Activated CD4-positive, CD25-positive, alpha-beta regulatory T cell treated with anti-CD3 and anti-CD28 coated beads, Interleukin-2, amount 50 U/mL, for 72 hours (primary cell): ENCODE measurements around the gene PAN2.
A peak's percentile ranks its signal among the peaks of the same experiment; 100 is the strongest.
"Not testable (repeated sequence)": the region's sequence is repeated elsewhere in the genome, so short reads cannot be mapped to it uniquely, and the experiment has no call there.

Experiments used
- DNase-seq: peaks from one replicate; pipeline ENCODE4 v3.0.0; 2021

The PAN2 gene

GRCh38 chr12:56333679-56334489 is at the start of gene PAN2:
Gene PAN2 (minus strand): TSS chr12:56334000. CDS start chr12:56333094, 906 bp downstream.
- DNase-seq, result peak; percentile 87

- DNase-seq, result no peak
These were observed 48.8 kb upstream of the PAN2 start for GRCh38 chr12:56382611-56383010.

GRCh38 chr12:56377989-56378316 is 44.2 kb upstream of the PAN2 start:
- DNase-seq, result no peak

GRCh38 chr12:56377310-56377988 is 43.6 kb upstream of the PAN2 start:
- no peak for DNase-seq

GRCh38 chr12:56375598-56376434 is 42.0 kb upstream of the PAN2 start:
- no peak for DNase-seq

DNA sequence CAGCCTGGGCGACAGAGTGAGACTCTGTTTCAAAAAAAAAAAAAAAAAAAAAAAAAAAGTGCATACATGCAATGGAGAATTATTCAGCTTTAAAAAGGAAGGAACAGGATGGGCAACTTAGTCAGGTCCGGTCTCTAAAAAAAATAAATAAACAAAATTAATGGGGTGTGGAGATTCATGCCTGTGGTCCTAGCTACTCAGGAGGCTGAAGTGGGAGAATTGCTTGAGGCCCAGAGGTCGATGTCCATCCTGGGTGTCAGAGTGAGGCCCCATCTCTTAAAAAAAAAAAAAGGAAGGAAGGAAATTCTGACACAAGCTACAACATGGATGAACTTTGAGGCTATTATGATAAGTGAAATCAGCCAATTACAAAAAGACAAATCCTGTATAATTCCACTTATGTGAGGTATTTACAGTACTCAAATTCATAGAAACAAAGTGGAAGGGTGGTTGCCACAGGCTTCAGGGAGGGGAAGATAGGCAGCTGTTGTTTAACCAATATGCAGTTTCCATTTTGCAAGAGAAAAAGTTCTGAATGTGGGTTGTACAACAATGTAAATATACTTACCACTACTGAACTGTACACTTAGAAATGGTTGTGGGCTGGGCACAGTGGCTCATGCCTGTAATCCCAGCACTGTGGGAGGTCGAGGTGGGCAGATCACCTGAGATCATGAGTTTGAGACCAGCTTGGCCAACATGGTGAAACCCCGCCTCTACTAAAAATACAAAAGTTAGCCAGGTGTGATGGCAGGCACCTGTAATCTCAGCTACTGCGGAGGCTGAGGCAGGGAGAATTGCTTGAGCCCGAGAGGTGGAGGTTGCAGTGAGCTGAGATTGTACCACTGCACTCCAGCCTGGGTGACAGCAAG is 41.2 kb upstream of the PAN2 start:
- DNase-seq, result no peak

DNA sequence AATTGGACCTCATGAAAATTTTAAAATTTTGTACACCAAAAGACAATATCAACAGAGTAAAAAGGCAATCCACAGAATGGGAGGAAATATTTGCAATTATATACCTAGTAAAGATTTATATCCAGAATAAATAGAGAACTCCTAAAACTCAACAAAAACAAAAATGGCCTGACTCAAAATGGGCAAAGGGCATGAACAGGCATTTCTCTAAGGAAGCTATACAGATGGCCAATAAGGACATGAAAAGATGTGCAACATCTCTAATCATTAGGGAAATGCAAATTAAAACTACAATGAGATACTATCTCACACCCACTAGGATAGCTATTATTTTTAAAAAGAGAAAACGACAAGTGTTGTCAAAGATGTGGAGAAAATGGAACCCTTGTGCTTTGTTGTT is 39.7 kb upstream of the PAN2 start:
- no peak for DNase-seq

- no peak for DNase-seq
These were observed 33.1 kb upstream of the PAN2 start for GRCh38 chr12:56366948-56367347.

GRCh38 chr12:56362130-56363059 is 28.6 kb upstream of the PAN2 start, which contains the start of gene APOF:
Gene APOF (minus strand): TSS chr12:56362857. CDS start chr12:56362745, 112 bp downstream.
- no peak for DNase-seq

DNA sequence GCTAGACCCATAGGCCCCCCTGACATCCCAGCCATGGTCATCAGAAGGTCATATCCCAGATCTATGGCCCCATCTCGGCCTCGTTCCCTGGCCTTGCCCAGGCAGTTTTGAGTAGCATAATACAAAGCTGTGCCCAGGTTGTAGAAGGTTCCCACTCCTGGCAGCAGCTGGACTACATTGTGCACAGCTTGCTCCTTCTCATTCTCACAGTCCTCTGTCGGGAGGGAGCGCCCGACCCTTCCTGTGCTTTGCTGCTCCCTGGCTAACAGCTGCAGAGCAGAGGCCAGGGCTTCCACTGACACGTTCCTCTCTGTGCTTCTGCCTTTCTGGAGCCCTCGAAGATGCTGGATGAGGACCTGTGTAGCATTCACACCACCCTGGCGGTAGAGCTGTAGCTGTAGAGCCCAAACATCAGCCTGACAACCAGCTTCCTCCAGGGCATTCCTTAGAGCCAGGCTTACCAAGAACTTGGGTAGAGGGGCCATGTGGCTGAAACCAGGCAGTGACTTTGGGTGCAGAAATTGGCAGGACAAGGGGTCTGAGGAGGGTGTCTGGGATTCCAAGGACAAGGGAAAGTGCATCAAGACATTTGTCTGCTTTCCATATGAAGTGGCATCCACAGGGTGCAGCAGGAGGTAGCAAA is 27.8 kb upstream of the PAN2 start:
- no peak for DNase-seq

DNA sequence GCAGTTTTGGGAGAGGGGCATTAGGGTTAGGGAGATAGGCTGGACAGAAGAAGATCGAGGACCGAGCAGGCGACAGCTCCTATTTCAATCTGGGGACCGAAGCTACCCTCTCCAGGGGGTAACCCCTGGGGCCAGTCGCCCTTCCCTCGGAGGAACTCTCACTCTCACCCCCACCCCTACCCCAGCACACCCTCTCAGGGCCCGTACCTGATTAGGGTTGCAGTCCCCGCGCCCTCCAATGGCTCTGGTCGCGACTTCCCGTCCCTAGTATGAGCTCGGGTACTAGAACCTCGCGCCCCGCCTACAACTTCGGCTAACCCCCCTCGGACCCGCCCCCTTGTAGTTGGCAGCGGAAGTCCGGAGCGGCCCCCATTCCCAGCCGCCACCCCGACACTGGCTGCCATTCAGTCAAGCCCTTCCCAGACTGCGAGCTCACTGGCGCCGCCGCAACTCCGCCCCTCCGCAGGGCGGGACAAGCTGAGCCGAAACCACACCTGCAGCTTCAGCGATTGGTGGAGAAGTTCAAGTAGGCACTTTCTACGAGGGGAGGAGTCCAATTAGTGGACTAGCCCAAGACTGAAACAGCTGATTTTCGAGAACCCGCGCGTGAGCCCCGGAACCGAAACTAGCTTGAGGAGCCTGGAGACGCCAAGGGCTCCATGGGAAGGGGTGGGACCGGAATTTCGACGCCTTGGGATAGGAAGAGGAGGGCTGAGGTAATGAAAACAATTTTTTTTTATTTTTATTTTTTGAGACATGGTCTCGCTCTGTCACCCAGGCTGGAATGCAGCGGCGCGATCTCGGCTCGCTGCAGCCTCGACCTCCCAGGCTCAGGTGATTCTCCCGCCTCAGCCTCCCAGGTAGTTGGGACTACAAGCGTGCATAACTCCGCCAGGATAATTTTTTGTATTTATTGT is 26.3 kb upstream of the PAN2 start, which contains the start of gene STAT2:
STAT2 (minus strand) TSS at position 257 of the 917 bp plus-strand sequence. CDS start 3,536 bp downstream, outside the sequence.
- DNase-seq, result peak; percentile 98

GRCh38 chr12:56358836-56359532 is 25.2 kb upstream of the PAN2 start:
- DNase-seq, result no peak

DNA sequence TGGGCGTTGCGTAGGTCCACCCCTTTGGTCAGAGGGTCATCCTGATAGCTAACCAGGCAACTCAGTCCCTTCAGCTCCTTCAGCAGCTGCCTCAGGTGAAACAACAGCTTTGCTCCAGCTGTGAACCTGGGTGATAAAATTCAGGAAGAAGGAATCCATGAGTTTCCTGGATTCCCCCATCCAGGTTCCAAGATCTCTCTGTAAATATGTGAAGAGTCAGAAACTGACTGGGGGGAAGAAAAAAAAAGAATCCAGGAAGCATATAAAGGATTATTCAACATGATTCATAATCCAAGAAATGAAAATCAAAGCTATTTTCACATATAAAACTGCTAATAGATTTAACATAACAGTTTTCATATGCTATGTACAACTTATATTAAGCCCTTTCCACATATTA is 17.5 kb upstream of the PAN2 start:
- no peak for DNase-seq

DNA sequence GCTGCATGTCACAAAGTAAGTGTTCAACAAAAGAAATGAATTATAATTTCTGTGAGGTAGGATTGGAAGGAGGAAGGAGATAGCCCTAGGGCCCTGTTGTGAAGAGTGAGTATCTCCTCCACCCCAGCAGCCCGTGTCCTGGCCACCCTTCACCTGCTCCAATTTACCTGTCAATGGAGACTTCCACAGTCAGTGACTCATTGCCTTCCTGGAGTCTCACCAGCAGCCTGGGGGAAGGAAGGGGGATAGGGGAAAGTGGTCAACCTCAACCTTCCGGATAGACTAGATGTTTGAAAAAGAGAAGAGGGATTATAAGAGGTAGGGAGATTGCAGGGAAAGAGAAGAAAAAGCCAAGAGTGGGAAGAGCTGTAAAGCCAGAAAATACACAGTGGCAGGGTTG is 16.9 kb upstream of the PAN2 start:
- DNase-seq, result no peak

DNA sequence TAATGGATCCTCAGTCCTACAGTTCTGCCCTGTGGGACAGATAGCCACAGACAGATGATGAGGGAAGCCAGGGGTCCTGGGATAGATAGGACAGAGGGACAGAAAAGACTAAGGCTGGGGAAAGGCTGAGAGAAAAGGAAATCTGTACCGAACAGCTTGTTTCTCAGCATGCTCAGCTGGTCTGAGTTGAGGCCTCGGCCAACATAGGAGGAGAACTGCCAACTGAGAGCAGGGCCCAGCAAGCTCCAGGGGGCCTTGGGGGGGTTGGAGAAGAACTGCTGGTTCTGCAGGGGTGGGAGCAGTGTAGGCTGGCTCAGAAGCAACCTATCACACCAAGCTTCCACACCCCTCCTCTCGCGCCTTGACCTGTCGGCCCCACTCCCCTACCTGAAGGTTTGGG is 15.0 kb upstream of the PAN2 start:
- DNase-seq, result no peak

DNA sequence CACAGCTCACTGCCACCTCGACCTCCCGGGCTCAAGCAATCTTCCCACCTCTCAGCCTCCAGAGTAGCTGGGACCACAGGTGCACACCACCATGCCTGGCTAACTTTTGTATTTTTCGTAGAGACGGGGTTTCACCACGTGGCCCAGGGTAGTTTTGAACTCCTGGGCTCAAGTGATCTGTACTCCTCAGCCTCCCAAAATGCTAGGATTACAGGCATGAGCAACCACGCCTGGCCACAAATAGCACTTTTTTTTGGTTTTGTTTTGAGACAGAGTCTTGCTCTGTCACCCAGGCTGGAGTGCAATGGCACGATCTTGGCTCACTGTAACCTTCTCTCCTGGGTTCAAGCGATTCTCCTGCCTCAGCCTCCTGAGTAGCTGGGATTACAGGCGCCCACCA is 13.5 kb upstream of the PAN2 start:
- not testable (repeated sequence) for DNase-seq

GRCh38 chr12:56346675-56347074 is 12.9 kb upstream of the PAN2 start:
- no peak for DNase-seq

- not testable (repeated sequence) for DNase-seq
These were observed 8.5 kb upstream of the PAN2 start for GRCh38 chr12:56342290-56342689.

DNA sequence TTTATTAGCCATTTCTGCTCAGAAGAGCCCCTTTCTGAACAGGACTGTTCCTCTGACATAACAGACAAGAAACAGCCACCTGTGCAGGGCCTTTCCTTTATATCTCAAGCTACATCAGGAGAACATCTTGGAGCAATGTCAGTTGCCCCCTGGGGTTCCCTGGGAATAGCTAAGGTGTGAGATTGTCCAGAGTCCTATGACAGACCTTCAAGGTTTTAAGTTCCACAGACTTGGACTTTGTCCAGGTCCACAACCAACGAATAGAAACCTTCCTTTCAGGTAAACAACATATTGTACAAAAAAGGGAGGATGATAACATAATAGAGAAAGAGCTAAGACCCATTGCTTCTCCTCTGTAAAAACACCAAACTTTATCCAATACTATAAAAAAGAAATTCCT is 7.8 kb upstream of the PAN2 start:
- no peak for DNase-seq
